H9 (cell line): ENCODE results near the gene ATP1A3. TPM values are rescaled to one million over a fixed set of nuclear protein-coding genes. Genes with fewer than 3 reads are reported as not detected.
A peak's percentile ranks its signal among the peaks of the same experiment; 100 is the strongest.

Source experiments
- DNase-seq: peaks from one replicate; pipeline ENCODE4 v3.0.0-alpha.2; 2017
- H2AFZ ChIP-seq: one replicate; pipeline ENCODE4 v1.6.1; 2013; ENCODE audit warnings: mild to moderate bottlenecking, low read length, control low read depth, moderate library complexity
- H2AK5ac ChIP-seq: 2 replicates; pipeline ENCODE4 v1.6.1; 2013; ENCODE audit warnings: low read length, control low read depth, mixed read lengths; ENCODE audit not compliant: insufficient read length
- H2BK120ac ChIP-seq: one replicate; pipeline ENCODE4 v1.6.1; 2013; ENCODE audit warnings: low read depth, mild to moderate bottlenecking, low read length, control low read depth, inconsistent platforms; ENCODE audit not compliant: poor library complexity, severe bottlenecking
- H2BK12ac ChIP-seq: 2 replicates; pipeline ENCODE4 v1.6.1; 2013; ENCODE audit warnings: low read length, control low read depth, mixed read lengths, low read depth; ENCODE audit not compliant: insufficient read length
- H2BK15ac ChIP-seq: 2 replicates; pipeline ENCODE4 v1.6.1; 2013; ENCODE audit warnings: low read depth, low read length, control low read depth
- H2BK20ac ChIP-seq: one replicate; pipeline ENCODE4 v1.6.1; 2013; ENCODE audit warnings: low read depth, mild to moderate bottlenecking, low read length, control low read depth, inconsistent platforms; ENCODE audit not compliant: poor library complexity, severe bottlenecking
- H2BK5ac ChIP-seq: 2 replicates; pipeline ENCODE4 v1.6.1; 2013; ENCODE audit warnings: low read length, control low read depth, mixed read lengths; ENCODE audit not compliant: insufficient read length
- H3K14ac ChIP-seq: 2 replicates; pipeline ENCODE4 v1.6.1; 2013; ENCODE audit warnings: low read length, control low read depth; ENCODE audit not compliant: insufficient read depth
- H3K18ac ChIP-seq: 2 replicates; pipeline ENCODE4 v1.6.1; 2013; ENCODE audit warnings: low read depth, mild to moderate bottlenecking, mixed read lengths, low read length, control low read depth; ENCODE audit not compliant: insufficient read length
- H3K23ac ChIP-seq: 2 replicates; pipeline ENCODE4 v1.6.1; 2013; ENCODE audit warnings: low read length, control low read depth, mixed read lengths, low read depth; ENCODE audit not compliant: insufficient read length
- H3K23me2 ChIP-seq: 2 replicates; pipeline ENCODE4 v1.6.1; 2013; ENCODE audit warnings: low read depth, mild to moderate bottlenecking, mixed read lengths, low read length, control low read depth; ENCODE audit not compliant: insufficient read length, poor library complexity, severe bottlenecking
- H3K27ac ChIP-seq: 2 replicates; pipeline ENCODE4 v1.5.1; 2013; ENCODE audit warnings: low read length, control low read depth, mixed read lengths, low read depth; ENCODE audit not compliant: insufficient read length
- H3K27me3 ChIP-seq: 2 replicates; pipeline ENCODE4 v1.6.1; 2013; ENCODE audit warnings: low read length, control low read depth, inconsistent platforms; ENCODE audit not compliant: insufficient read depth
- H3K4ac ChIP-seq: 2 replicates; pipeline ENCODE4 v1.6.1; 2013; ENCODE audit warnings: low read depth, mild to moderate bottlenecking, control low read depth, inconsistent platforms, low read length, moderate library complexity
- H3K4me1 ChIP-seq: 2 replicates; pipeline ENCODE4 v1.6.1; 2013; ENCODE audit warnings: low read length, control low read depth, inconsistent platforms; ENCODE audit not compliant: insufficient read depth
- H3K4me2 ChIP-seq: 2 replicates; pipeline ENCODE4 v1.6.1; 2013; ENCODE audit warnings: low read length, control low read depth, mixed read lengths; ENCODE audit not compliant: insufficient read length, insufficient read depth
- H3K56ac ChIP-seq: 2 replicates; pipeline ENCODE4 v1.6.1; 2013; ENCODE audit warnings: low read depth, mild to moderate bottlenecking, mixed read lengths, low read length, control low read depth; ENCODE audit not compliant: insufficient read length
- H3K79me1 ChIP-seq: 2 replicates; pipeline ENCODE4 v1.6.1; 2013; ENCODE audit warnings: low read depth, mild to moderate bottlenecking, moderate library complexity, low read length, control low read depth, inconsistent platforms; ENCODE audit not compliant: insufficient read depth, poor library complexity, severe bottlenecking
- H3K79me2 ChIP-seq: 2 replicates; pipeline ENCODE4 v1.6.1; 2013; ENCODE audit warnings: low read length, control low read depth, inconsistent platforms; ENCODE audit not compliant: insufficient read depth
- H3K9ac ChIP-seq: 2 replicates; pipeline ENCODE4 v1.6.1; 2013; ENCODE audit warnings: low read length, control low read depth, mixed read lengths; ENCODE audit not compliant: insufficient read length; ENCODE audit errors: extremely low read depth
- H3K9me3 ChIP-seq: one replicate; pipeline ENCODE4 v1.6.1; 2013; ENCODE audit warnings: low read depth, low read length, inconsistent platforms; ENCODE audit not compliant: control insufficient read depth
- H3T11ph ChIP-seq: one replicate; pipeline ENCODE4 v1.6.1; 2013; ENCODE audit warnings: mild to moderate bottlenecking, low read length, control low read depth, inconsistent platforms
- H4K20me1 ChIP-seq: one replicate; pipeline ENCODE4 v1.6.1; 2013; ENCODE audit not compliant: control insufficient read depth, insufficient read length, insufficient read depth
- H4K5ac ChIP-seq: 2 replicates; pipeline ENCODE4 v1.6.1; 2013; ENCODE audit warnings: low read depth, mild to moderate bottlenecking, mixed read lengths, low read length, control low read depth; ENCODE audit not compliant: insufficient read length
- H4K8ac ChIP-seq: replicated peaks from 2 replicates; pipeline ENCODE4 v1.6.1; 2013; ENCODE audit warnings: low read length, control low read depth, mixed read lengths, low read depth; ENCODE audit not compliant: insufficient read length
- H4K91ac ChIP-seq: 2 replicates; pipeline ENCODE4 v1.6.1; 2013; ENCODE audit warnings: low read depth, mild to moderate bottlenecking, moderate library complexity, mixed read lengths, low read length, control low read depth; ENCODE audit not compliant: insufficient read length
- H3K27ac Mint-ChIP-seq, 3 experiments: 2 replicates in 2 of 3; 3 replicates in 1 of 3; pipeline ENCODE4 v1.8.0; 2020 to 2021; ENCODE audit warnings: mixed read lengths in 3 of 3, mild to moderate bottlenecking in 1 of 3, moderate library complexity in 1 of 3
- H3K27me3 Mint-ChIP-seq: 2 replicates; pipeline ENCODE4 v1.8.0; 2021; ENCODE audit warnings: low read depth, mild to moderate bottlenecking, moderate library complexity, mixed read lengths
- H3K36me3 Mint-ChIP-seq, 3 experiments: 2 replicates in 2 of 3; 3 replicates in 1 of 3; pipeline ENCODE4 v1.8.0; 2020 to 2021; ENCODE audit warnings: low read depth in 3 of 3, mixed read lengths in 3 of 3; ENCODE audit not compliant: insufficient read depth in 1 of 3
- H3K4me1 Mint-ChIP-seq, 2 experiments: 2 replicates each; pipeline ENCODE4 v1.8.0; 2020; ENCODE audit warnings: mixed read lengths in 2 of 2
- H3K4me3 Mint-ChIP-seq, 2 experiments: 2 replicates in 1 of 2; 3 replicates in 1 of 2; pipeline ENCODE4 v1.8.0; 2020 to 2021; ENCODE audit warnings: mild to moderate bottlenecking in 2 of 2, mixed read lengths in 2 of 2, moderate library complexity in 1 of 2
- H3K9me3 Mint-ChIP-seq, 2 experiments: 2 replicates in 1 of 2; 3 replicates in 1 of 2; pipeline ENCODE4 v1.8.0; 2020; ENCODE audit warnings: mild to moderate bottlenecking in 2 of 2, mixed read lengths in 2 of 2, moderate library complexity in 1 of 2
- CTCF ChIP-seq: fragments of 200-600 bp; sonication (generic); conservative IDR thresholded peaks from 3 replicates; pipeline ENCODE4 v1.8.0; 2021; ENCODE audit warnings: antibody characterized with exemption, mild to moderate bottlenecking
- WGBS: extraction: QIAGEN DNeasy Blood & Tissue Kit; methylation state at CpG from one replicate; pipeline ENCODE4 v1.1.7; 2013; ENCODE audit warnings: missing lambda C conversion rate, low lambda C conversion rate, mixed read lengths; ENCODE audit not compliant: insufficient read length; ENCODE audit errors: extremely low coverage; 5-methylcytosine and 5-hydroxymethylcytosine counted together
- total RNA-seq: library from RNA; stranded (reverse); gene quantifications from 2 replicates; pipeline ENCODE4 v1.2.1, GENCODE V29; 2021

Gene ATP1A3
- total RNA-seq, 1 experiment from 2014 or later, result 11.6 TPM

- Mint-ChIP-seq H3K4me3 (peak overlapping the region in 1 of 2 experiments; percentile 83; a peak in 3 of 5 replicates), H3K36me3 (peaks cover 14 to 25% (median 14%) of the 10 kb centered on the region in 3 experiments), H3K4me1 (peaks cover 23 to 39% of the 10 kb centered on the region in 2 experiments), H3K9me3 (peaks cover 0 to 2% of the 10 kb centered on the region in 2 experiments; a peak in 3 of 5 replicates), H3K27me3 (peaks cover 82% of the 10 kb centered on the region), H3K27ac (no peak overlapping the region)
- DNase-seq, result peak; percentile 75
- TF ChIP-seq CTCF, result peak; percentile 86
- H3K23ac ChIP-seq, result no peak overlapping the region
- H3K56ac ChIP-seq, result no peak overlapping the region
- no peaks in the 10 kb centered on the region for H3K79me2 ChIP-seq
- H4K5ac ChIP-seq, result no peak overlapping the region
- no peak overlapping the region for H3K27ac ChIP-seq
- peaks cover 2% of the 10 kb centered on the region for H4K20me1 ChIP-seq
- H3K4ac ChIP-seq, result no peak overlapping the region
- H2BK12ac ChIP-seq, result no peak overlapping the region
- no peaks in the 10 kb centered on the region for H3K4me1 ChIP-seq
- H3K14ac ChIP-seq, result no peak overlapping the region
- no CpG with 5 or more reads among the region's 64 CpGs for WGBS
- no peak overlapping the region for H3K18ac ChIP-seq
- no peak overlapping the region for H2AFZ ChIP-seq
- H3K9ac ChIP-seq, result no peak overlapping the region
- no peaks in the 10 kb centered on the region for H3K79me1 ChIP-seq
- H2BK20ac ChIP-seq, result no peak overlapping the region
- H3K9me3 ChIP-seq, result no peaks in the 10 kb centered on the region
- H2AK5ac ChIP-seq, result no peak overlapping the region
- no peak overlapping the region for H4K8ac ChIP-seq
- H4K91ac ChIP-seq, result no peak overlapping the region
- no peak overlapping the region for H2BK15ac ChIP-seq
- peak overlapping the region; percentile 65 for H3K4me2 ChIP-seq
- H3K27me3 ChIP-seq, result peaks cover 28% of the 10 kb centered on the region
- H3T11ph ChIP-seq, result no peak overlapping the region
- no peak overlapping the region for H2BK120ac ChIP-seq
- H3K23me2 ChIP-seq, result peaks cover 7% of the 10 kb centered on the region
- H2BK5ac ChIP-seq, result no peak overlapping the region
Observed at GRCh38 chr19:41998246-41999020, 4.4 kb upstream of the ATP1A3 start.
